ENCODE data around the gene NSFL1C. TPM values are rescaled to one million over a fixed set of nuclear protein-coding genes. Genes with fewer than 3 reads are reported as not detected.

Gene NSFL1C
- total and polyA plus RNA-seq, 2 experiments from 2014 or later = 48.9 to 92.2 TPM

DNA sequence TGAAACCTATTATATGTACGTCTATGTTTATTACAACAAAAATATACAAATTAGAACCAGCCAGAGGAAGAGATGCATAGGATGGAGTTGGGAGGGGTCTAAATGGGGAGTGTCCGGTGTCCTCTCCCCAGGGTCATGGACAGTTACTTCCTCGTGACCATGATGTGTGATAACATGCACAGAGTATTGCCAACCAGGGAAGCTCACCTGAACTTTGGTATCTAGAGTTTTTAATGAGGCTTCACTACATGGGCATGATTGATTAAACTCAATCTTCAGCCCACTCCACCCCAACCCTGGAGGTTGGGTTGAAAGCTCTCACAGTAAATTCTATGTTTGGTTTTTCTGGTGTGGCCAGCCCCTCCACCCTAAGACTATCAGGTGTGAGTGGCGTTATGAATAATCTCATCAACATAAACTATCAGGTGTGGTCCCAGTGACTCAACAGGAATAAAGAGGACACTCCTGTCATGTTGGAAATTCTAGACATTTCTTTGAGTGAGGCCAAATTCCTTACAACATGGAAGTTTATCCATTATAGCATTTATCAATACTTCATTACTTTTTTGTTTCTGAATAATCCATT is 37.4 kb downstream of the NSFL1C start:
- Histone ChIP-seq H2AFZ (no peak overlapping the region), H3K4me3 (no peak overlapping the region), H3K36me3 (ENCODE audit: insufficient read depth) (no peaks in the 10 kb centered on the region; the same call in 1 of the 2 replicates), H3K27ac (ENCODE audit: low read depth) (no peak overlapping the region), H3K4me2 (no peak overlapping the region), H4K20me1 (replicated peaks; ENCODE audit: insufficient read depth) (no peaks in the 10 kb centered on the region), H3F3A (replicated peaks; ENCODE audit: low read depth) (peaks cover 3% of the 10 kb centered on the region; the same call in 1 of the 2 replicates), H3K9me2 (ENCODE audit: insufficient read depth) (peaks cover 4% of the 10 kb centered on the region; the same call in 1 of the 2 replicates), H3K79me2 (replicated peaks; ENCODE audit: insufficient read depth) (no peaks in the 10 kb centered on the region), H3K4me1 (ENCODE audit: insufficient read depth) (peaks cover 31% of the 10 kb centered on the region), H3K27me3 (ENCODE audit: insufficient read depth) (no peaks in the 10 kb centered on the region)
- no peak for ATAC-seq
- Mint-ChIP-seq H3K27me3 (ENCODE audit: insufficient read depth, low read depth, poor library complexity) (peaks cover 10% of the 10 kb centered on the region), H3K36me3 (ENCODE audit: low read depth) (peaks cover 26% of the 10 kb centered on the region), H3K27ac (no peak overlapping the region), H3K4me1 (peaks cover 49% of the 10 kb centered on the region), H3K4me3 (no peak overlapping the region), H3K9me3 (peaks cover 37% of the 10 kb centered on the region)
- TF ChIP-seq ZNF331 (CRISPR knock-in tag; IDR thresholded peaks at IDR 0.05; ENCODE audit: low read depth) (no peak), EZH2phosphoT487 (IDR thresholded peaks at IDR 0.05; ENCODE audit: unreplicated experiment) (no peak), CREB1 (CRISPR knock-in tag; IDR thresholded peaks at IDR 0.05; ENCODE audit: low read depth) (no peak), POLR2AphosphoS5 (IDR thresholded peaks at IDR 0.05; ENCODE audit: low read depth) (no peak), EZH2 (IDR thresholded peaks at IDR 0.05; ENCODE audit: low read depth, unreplicated experiment) (no peak), NANOG (IDR thresholded peaks at IDR 0.05; ENCODE audit: borderline replicate concordance) (no peak), STAT1 (IDR thresholded peaks at IDR 0.05; ENCODE audit: unreplicated experiment) (no peak), ZNF114 (CRISPR knock-in tag; IDR thresholded peaks at IDR 0.05) (no peak), JUNB (IDR thresholded peaks at IDR 0.05; ENCODE audit: unreplicated experiment) (no peak)
- TF ChIP-seq, protein P1, sequence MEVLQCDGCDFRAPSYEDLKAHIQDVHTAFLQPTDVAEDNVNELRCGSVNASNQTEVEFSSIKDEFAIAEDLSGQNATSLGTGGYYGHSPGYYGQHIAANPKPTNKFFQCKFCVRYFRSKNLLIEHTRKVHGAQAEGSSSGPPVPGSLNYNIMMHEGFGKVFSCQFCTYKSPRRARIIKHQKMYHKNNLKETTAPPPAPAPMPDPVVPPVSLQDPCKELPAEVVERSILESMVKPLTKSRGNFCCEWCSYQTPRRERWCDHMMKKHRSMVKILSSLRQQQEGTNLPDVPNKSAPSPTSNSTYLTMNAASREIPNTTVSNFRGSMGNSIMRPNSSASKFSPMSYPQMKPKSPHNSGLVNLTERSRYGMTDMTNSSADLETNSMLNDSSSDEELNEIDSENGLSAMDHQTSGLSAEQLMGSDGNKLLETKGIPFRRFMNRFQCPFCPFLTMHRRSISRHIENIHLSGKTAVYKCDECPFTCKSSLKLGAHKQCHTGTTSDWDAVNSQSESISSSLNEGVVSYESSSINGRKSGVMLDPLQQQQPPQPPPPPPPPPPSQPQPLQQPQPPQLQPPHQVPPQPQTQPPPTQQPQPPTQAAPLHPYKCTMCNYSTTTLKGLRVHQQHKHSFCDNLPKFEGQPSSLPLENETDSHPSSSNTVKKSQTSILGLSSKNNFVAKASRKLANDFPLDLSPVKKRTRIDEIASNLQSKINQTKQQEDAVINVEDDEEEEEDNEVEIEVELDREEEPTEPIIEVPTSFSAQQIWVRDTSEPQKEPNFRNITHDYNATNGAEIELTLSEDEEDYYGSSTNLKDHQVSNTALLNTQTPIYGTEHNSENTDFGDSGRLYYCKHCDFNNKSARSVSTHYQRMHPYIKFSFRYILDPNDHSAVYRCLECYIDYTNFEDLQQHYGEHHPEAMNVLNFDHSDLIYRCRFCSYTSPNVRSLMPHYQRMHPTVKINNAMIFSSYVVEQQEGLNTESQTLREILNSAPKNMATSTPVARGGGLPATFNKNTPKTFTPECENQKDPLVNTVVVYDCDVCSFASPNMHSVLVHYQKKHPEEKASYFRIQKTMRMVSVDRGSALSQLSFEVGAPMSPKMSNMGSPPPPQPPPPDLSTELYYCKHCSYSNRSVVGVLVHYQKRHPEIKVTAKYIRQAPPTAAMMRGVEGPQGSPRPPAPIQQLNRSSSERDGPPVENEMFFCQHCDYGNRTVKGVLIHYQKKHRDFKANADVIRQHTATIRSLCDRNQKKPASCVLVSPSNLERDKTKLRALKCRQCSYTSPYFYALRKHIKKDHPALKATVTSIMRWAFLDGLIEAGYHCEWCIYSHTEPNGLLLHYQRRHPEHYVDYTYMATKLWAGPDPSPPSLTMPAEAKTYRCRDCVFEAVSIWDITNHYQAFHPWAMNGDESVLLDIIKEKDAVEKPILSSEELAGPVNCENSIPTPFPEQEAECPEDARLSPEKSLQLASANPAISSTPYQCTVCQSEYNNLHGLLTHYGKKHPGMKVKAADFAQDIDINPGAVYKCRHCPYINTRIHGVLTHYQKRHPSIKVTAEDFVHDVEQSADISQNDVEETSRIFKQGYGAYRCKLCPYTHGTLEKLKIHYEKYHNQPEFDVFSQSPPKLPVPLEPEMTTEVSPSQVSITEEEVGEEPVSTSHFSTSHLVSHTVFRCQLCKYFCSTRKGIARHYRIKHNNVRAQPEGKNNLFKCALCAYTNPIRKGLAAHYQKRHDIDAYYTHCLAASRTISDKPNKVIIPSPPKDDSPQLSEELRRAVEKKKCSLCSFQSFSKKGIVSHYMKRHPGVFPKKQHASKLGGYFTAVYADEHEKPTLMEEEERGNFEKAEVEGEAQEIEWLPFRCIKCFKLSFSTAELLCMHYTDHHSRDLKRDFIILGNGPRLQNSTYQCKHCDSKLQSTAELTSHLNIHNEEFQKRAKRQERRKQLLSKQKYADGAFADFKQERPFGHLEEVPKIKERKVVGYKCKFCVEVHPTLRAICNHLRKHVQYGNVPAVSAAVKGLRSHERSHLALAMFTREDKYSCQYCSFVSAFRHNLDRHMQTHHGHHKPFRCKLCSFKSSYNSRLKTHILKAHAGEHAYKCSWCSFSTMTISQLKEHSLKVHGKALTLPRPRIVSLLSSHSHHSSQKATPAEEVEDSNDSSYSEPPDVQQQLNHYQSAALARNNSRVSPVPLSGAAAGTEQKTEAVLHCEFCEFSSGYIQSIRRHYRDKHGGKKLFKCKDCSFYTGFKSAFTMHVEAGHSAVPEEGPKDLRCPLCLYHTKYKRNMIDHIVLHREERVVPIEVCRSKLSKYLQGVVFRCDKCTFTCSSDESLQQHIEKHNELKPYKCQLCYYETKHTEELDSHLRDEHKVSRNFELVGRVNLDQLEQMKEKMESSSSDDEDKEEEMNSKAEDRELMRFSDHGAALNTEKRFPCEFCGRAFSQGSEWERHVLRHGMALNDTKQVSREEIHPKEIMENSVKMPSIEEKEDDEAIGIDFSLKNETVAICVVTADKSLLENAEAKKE (CRISPR knock-in tag; IDR thresholded peaks at IDR 0.05) = no peak
- TF ChIP-seq, protein P2, sequence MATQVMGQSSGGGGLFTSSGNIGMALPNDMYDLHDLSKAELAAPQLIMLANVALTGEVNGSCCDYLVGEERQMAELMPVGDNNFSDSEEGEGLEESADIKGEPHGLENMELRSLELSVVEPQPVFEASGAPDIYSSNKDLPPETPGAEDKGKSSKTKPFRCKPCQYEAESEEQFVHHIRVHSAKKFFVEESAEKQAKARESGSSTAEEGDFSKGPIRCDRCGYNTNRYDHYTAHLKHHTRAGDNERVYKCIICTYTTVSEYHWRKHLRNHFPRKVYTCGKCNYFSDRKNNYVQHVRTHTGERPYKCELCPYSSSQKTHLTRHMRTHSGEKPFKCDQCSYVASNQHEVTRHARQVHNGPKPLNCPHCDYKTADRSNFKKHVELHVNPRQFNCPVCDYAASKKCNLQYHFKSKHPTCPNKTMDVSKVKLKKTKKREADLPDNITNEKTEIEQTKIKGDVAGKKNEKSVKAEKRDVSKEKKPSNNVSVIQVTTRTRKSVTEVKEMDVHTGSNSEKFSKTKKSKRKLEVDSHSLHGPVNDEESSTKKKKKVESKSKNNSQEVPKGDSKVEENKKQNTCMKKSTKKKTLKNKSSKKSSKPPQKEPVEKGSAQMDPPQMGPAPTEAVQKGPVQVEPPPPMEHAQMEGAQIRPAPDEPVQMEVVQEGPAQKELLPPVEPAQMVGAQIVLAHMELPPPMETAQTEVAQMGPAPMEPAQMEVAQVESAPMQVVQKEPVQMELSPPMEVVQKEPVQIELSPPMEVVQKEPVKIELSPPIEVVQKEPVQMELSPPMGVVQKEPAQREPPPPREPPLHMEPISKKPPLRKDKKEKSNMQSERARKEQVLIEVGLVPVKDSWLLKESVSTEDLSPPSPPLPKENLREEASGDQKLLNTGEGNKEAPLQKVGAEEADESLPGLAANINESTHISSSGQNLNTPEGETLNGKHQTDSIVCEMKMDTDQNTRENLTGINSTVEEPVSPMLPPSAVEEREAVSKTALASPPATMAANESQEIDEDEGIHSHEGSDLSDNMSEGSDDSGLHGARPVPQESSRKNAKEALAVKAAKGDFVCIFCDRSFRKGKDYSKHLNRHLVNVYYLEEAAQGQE (IDR thresholded peaks at IDR 0.05; ENCODE audit: unreplicated experiment) = no peak
- TF ChIP-seq, protein P3, sequence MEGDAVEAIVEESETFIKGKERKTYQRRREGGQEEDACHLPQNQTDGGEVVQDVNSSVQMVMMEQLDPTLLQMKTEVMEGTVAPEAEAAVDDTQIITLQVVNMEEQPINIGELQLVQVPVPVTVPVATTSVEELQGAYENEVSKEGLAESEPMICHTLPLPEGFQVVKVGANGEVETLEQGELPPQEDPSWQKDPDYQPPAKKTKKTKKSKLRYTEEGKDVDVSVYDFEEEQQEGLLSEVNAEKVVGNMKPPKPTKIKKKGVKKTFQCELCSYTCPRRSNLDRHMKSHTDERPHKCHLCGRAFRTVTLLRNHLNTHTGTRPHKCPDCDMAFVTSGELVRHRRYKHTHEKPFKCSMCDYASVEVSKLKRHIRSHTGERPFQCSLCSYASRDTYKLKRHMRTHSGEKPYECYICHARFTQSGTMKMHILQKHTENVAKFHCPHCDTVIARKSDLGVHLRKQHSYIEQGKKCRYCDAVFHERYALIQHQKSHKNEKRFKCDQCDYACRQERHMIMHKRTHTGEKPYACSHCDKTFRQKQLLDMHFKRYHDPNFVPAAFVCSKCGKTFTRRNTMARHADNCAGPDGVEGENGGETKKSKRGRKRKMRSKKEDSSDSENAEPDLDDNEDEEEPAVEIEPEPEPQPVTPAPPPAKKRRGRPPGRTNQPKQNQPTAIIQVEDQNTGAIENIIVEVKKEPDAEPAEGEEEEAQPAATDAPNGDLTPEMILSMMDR (conservative IDR thresholded peaks at IDR 0.05; ENCODE audit: low read depth in 2 of 2) = no peak
- TF ChIP-seq, protein P4, sequence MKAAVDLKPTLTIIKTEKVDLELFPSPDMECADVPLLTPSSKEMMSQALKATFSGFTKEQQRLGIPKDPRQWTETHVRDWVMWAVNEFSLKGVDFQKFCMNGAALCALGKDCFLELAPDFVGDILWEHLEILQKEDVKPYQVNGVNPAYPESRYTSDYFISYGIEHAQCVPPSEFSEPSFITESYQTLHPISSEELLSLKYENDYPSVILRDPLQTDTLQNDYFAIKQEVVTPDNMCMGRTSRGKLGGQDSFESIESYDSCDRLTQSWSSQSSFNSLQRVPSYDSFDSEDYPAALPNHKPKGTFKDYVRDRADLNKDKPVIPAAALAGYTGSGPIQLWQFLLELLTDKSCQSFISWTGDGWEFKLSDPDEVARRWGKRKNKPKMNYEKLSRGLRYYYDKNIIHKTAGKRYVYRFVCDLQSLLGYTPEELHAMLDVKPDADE (IDR thresholded peaks at IDR 0.05) = no peak
- no peak for DNase-seq (ENCODE audit: low spot score)
